Spleen (tissue), 7 donors: ENCODE measurements around the gene TRIO.

ENCODE experiments used
- CTCF ChIP-seq, 11 experiments: fragments of 200-600 bp in 7 of 11; fragments of 450-650 bp in 4 of 11; sonication (generic) in 4 of 11; IDR thresholded peaks in 8 of 11; conservative IDR thresholded peaks in 3 of 11; 1 replicate in 7 of 11; 2 replicates in 4 of 11; pipeline versions ENCODE4 v1.4.0 to v1.8.0; 2016 to 2021; ENCODE audit warnings: antibody characterized with exemption in 11 of 11, inconsistent platforms in 4 of 11, mild to moderate bottlenecking in 1 of 11
- POLR2A ChIP-seq, 3 donors: fragments of 450-650 bp; IDR thresholded peaks; one replicate each; pipeline ENCODE4 v1.5.1; 2017; ENCODE audit warnings: antibody characterized with exemption in 3 of 3, mild to moderate bottlenecking in 1 of 3
- POLR2AphosphoS5 ChIP-seq, 3 donors: sonication (generic); formaldehyde crosslinking; IDR thresholded peaks; one replicate each; pipeline ENCODE4 v1.5.1; 2017; ENCODE audit warnings: antibody characterized with exemption in 3 of 3
- donor health status: DM: no; HTN: no; CAD: no; lungs with moderate emphysema.
- donor health status: DM: no; HTN: no; CAD: no.
- donor health status: DM: no; HTN: no; CAD: no.

GRCh38 chr5:14435481-14435880 is 292.3 kb downstream of the TRIO start:
- TF ChIP-seq CTCF (IDR thresholded peaks at IDR 0.05 in 8 of 11, conservative IDR thresholded peaks at IDR 0.05 in 3 of 11) (no peak), POLR2AphosphoS5 (IDR thresholded peaks at IDR 0.05) (no peak), POLR2A (IDR thresholded peaks at IDR 0.05) (no peak)
